ENCODE data around the gene FBXL7. TPM values are rescaled to one million over a fixed set of nuclear protein-coding genes. Genes with fewer than 3 reads are reported as not detected.

FBXL7 gene
- total RNA-seq, 1 experiment from 2014 or later: 3.1 TPM

DNA sequence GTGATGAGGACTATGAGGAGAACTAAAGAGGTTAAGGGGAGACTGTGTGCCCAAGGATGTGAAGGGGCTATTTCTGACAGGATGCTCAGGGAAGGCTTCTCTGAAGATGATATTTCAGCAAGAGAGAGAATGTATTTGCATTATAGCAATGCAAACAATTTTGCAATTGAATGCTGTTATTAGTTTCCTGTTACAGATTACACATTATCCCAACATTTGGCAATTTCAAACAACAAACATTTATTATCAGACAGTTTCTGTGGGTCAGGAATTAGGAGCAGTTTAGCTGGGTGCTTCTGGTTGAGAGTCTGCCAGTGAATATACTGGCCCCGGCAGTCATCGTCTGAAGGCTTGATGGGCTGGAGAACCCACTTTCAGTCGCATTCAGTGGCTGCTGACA lies 451.6 kb downstream of the FBXL7 start:
- DNase-seq (ENCODE audit: low read depth): no peak
- in situ Hi-C loops (cut with HindIII; ENCODE audit: low pct_unique_long_range_greater_than_20kb, low sequenced_read_pairs): no loop called here

DNA sequence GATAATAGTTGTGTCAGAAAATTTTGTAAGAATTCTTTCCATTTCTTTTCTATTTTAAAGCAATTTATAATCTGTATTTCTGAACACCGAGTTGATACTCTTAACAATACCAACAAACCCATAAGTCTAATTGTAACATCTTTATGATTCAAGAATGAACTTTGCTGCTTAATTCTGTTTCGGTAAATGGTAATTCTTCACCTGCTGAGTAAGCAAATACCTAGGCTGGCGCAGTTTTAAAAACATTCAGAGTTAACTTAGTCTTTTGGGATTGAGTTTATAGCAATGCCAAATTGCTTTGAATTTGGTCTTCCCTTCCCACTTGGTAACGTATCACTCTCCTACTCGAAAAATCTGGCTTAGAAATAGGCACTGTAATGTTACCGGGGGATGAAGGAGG lies 456.6 kb downstream of the FBXL7 start:
- in situ Hi-C loops (cut with HindIII; ENCODE audit: low pct_unique_long_range_greater_than_20kb, low sequenced_read_pairs): no loop called here
- no peak for DNase-seq (ENCODE audit: low read depth)

DNA sequence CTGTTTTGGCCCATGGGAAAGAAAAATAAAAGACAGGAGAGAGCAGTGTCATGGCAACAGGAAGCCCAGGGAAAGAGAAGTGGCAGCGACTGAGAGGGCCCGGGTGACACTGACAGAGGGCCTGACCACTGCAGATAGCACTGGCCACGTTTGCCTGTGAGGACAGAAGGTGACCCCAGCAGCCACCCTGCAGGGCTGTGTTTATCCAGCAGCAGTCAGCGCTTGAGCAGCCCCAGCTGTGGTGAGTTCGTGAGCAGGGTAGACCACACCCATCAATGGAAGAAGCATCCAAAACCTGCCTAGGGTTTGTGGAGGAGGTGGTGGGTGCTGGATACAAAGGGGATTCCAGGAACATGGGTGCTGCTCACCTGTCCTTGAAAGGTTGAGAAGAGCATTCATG lies 457.1 kb downstream of the FBXL7 start:
- DNase-seq (ENCODE audit: low read depth): no peak
- in situ Hi-C loops (cut with HindIII; ENCODE audit: low pct_unique_long_range_greater_than_20kb, low sequenced_read_pairs): no loop called here

DNA sequence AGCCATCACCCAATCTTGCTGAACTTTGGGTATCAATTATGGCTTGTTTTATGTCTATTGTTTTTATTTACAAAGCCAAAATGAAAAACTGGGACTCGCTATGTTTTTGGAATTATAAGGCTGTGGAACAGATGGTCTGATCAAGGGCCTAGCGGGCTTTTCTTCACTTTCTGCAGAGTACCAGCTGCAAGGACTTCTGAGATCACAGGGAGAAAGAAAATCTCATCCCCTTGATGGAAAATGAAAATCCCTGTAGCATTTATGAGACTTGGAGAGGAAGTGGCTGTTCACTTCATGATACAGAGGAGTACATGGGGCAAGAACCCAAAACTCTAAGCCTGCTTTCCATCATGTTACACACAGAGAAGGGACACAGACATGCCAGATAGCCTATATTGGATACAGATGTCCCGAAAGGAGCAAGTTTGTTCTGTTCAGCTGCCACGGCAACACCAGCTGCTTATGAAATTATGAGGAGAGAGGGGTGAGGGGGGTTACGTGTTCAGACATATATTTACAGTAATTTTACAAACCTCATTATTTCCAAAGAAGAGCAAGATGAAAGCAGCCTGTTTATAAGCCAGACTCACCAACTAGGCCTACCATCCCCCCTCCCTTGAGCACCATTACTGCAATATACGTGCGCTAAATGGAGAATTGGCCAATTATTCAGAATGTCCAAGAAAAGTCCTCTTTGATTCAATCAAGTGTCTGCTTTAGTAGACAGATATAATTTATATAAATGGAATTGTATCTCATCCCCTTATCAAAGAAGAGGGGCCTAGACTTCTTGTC lies 459.6 kb downstream of the FBXL7 start:
- in situ Hi-C loops (cut with HindIII; ENCODE audit: low pct_unique_long_range_greater_than_20kb, low sequenced_read_pairs): no loop called here
- no peak for DNase-seq (ENCODE audit: low read depth)

DNA sequence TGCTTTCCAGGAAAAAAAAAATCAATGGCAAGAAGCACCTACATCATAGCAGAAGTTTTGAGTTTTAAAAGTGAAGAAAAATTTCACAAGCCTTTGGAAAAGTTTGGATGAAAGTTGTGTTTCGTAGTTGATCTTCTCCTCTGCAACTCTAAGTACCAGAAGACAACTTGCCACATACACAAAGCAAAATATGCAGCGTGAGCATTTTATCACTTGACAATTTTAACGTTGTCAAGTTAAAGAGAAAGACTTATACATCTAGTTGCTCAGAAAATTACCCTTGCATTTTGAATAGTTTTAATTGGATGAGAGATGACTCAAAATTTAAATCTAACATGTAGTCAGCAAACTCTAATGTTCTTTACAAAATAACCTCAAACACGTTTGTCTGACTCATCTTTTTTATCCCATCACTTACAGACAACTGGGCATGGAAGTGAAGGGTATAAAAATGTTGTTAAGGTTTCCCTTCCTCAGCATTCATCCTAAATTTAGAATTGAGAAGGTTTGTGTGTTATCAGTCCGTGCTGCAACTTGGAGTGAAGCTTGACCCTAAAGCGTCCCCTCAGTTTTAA lies 466.2 kb downstream of the FBXL7 start:
- DNase-seq (ENCODE audit: low read depth): no peak
- in situ Hi-C loops (cut with HindIII; ENCODE audit: low pct_unique_long_range_greater_than_20kb, low sequenced_read_pairs): no loop called here

- no peak for DNase-seq (ENCODE audit: low read depth)
- in situ Hi-C loops (cut with HindIII; ENCODE audit: low pct_unique_long_range_greater_than_20kb, low sequenced_read_pairs): no loop called here
Observed at GRCh38 chr5:15966651-15967050, 466.7 kb downstream of the FBXL7 start.

GRCh38 chr5:15968993-15969392 lies 469.0 kb downstream of the FBXL7 start:
- no peak for DNase-seq (ENCODE audit: low read depth)
- in situ Hi-C loops (cut with HindIII; ENCODE audit: low pct_unique_long_range_greater_than_20kb, low sequenced_read_pairs): no loop called here

DNA sequence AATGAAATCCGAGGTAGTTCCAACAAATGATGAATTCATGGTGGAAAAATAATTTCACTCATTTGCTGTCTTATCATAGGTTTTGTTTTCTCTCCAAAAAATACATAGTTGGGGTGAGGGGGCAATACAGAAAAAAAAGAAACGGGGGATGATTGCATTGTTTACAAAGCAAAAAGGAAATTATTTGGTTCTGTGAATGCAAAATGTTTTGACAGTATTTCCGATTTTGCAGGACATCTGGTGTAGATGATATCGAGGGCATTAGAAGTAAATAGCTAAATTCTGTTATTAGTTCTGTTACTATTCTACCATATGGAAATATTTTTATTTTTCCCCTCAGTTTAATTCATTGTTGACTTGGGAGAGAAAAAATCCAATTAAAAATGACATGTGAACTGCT lies 477.9 kb downstream of the FBXL7 start:
- in situ Hi-C loops (cut with HindIII; ENCODE audit: low pct_unique_long_range_greater_than_20kb, low sequenced_read_pairs): no loop called here
- DNase-seq (ENCODE audit: low read depth): no peak

- DNase-seq (ENCODE audit: low read depth): no peak
- in situ Hi-C loops (cut with HindIII; ENCODE audit: low pct_unique_long_range_greater_than_20kb, low sequenced_read_pairs): no loop called here
Observed at GRCh38 chr5:15980835-15981234, 480.9 kb downstream of the FBXL7 start.

DNA sequence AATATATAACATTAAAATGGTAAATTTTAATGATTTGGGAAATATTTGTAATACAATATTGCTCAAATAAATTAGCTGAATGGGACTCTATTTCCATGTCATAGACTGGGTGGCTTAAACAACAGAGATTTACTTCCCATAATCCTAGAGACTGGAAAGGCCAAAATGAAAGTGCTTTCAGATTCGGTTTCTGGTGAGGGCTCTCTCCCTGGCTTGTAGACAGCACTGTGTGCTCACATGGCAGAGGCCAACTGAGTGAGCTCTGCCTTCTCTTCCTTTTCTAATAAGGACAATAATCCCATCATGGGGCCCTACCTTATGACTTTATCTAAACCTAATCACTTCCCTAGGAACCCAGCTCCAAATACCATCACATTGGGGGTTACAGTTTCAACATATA lies 483.4 kb downstream of the FBXL7 start:
- in situ Hi-C loops (cut with HindIII; ENCODE audit: low pct_unique_long_range_greater_than_20kb, low sequenced_read_pairs): no loop called here
- DNase-seq (ENCODE audit: low read depth): no peak

Data from Caki2 (cell line).